Fibroblast of pulmonary artery (primary cell): ENCODE measurements around the gene GAP43.

ENCODE experiments used
- DNase-seq: peaks from one replicate; pipeline ENCODE4 v3.0.0-alpha.2; 2010; ENCODE audit warnings: low read depth
- H3K4me3 ChIP-seq: replicated peaks from 2 replicates; pipeline ENCODE4 v1.5.1; 2011; ENCODE audit warnings: low read depth, mild to moderate bottlenecking, control low read depth, low read length, moderate library complexity
- TF ChIP-seq, protein P1 (sequence below): IDR thresholded peaks from 2 replicates; pipeline ENCODE4 v1.5.1; 2011; ENCODE audit warnings: mild to moderate bottlenecking, control low read depth, low read length, inconsistent platforms; ENCODE audit errors: missing control alignments

GAP43 gene

DNA sequence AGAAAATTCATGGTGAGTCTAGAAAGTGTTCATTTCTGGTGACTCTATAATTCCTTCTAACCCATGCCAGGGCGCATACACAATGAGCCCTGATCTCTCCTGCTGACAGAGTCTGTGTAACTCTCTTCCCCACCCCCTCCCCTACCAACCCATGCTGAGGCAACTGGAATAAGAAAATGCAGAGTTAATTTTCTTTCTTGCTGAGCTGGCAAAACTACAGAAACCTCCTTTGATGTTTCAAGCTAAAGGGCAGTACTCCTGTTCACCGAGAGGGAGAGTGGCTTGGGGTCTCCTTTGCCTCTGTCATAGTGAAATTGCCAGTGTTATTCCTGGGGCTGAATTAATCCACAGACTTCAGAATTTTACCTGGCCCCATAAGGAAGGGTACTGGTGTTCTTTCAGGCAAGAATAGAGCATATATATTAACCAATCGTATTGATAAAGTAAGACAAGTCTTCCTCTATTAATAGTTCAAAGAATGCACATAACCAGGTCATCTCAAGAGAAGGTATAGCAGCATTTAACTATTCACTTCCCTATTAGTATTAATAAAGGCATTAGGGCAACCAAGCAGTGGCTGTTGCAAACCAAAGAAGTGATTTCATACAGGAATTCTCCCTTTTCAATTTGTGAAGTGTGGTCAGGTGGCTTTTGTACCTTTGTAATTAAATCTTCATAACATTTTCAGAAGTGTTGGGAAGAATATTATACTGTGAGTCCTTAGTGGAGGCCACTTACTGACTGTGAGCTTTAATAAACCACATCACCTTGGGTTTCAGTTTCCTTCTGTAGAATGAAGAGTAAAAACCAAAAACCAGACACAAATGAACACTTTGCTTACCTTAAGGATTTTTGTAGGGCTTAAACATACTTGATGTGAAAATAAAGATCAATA, 4.1 kb downstream of the GAP43 start:
- no peak overlapping the region for H3K4me3 ChIP-seq
- no peak for DNase-seq
- TF ChIP-seq, protein P1, sequence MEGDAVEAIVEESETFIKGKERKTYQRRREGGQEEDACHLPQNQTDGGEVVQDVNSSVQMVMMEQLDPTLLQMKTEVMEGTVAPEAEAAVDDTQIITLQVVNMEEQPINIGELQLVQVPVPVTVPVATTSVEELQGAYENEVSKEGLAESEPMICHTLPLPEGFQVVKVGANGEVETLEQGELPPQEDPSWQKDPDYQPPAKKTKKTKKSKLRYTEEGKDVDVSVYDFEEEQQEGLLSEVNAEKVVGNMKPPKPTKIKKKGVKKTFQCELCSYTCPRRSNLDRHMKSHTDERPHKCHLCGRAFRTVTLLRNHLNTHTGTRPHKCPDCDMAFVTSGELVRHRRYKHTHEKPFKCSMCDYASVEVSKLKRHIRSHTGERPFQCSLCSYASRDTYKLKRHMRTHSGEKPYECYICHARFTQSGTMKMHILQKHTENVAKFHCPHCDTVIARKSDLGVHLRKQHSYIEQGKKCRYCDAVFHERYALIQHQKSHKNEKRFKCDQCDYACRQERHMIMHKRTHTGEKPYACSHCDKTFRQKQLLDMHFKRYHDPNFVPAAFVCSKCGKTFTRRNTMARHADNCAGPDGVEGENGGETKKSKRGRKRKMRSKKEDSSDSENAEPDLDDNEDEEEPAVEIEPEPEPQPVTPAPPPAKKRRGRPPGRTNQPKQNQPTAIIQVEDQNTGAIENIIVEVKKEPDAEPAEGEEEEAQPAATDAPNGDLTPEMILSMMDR: no peak

DNA sequence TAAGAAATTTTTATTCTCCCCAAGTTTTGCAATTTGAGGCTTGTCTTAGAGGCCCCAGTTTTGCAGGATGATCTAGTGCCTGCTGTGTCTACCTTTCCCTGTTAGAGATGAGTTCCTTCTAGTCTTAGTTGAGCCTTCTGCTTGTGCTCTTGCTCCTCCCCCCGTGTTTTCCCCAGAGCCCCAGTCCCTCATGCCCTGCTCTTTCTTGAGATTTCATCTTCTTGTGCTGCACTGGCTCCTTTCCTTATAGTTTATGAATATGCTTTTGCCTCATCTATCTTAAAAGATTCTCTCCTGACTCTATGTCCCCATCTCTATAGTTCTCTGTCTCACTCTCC, 4.7 kb downstream of the GAP43 start:
- no peak overlapping the region for H3K4me3 ChIP-seq
- no peak for DNase-seq
- TF ChIP-seq, protein P1: no peak

DNA sequence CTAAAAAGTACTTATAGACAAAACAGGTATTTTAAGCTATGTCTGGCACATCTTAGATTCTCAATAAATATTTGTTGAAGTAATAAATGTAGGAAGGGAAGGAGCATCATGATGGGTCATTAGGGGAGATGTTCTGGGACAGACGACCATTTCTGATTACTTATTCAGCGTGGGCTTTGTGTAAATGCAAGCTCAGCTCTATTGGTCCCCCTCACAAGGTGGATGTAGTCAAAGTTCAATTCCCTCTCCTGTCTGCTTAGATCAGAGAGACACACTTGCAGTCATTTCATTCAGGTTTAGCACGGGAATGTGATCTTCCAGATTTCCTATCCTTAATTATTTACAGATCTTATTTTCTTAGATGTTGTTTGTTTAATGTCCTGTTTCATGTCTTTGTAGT, 7.5 kb downstream of the GAP43 start:
- TF ChIP-seq, protein P1: no peak
- H3K4me3 ChIP-seq: no peak overlapping the region
- no peak for DNase-seq

DNA sequence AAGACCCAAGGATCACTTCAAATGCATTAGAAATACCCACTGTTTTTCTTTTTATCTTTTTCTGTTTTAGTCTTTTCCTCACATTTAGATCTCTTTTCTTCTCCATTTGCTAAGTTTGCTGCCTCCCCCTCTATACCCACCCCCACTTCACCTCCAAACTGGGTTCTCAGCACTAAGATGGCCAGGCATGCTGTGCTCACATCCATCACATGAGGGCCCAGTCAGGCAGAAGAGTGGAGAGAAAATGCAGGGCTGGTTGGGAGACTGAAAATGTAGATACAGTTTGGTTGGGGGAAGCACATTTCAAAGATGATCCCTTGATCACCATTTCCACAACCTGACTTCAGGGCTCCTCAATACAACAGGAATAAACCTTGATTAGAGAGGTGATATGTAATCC, 8.7 kb downstream of the GAP43 start:
- no peak overlapping the region for H3K4me3 ChIP-seq
- TF ChIP-seq, protein P1: no peak
- DNase-seq: no peak

DNA sequence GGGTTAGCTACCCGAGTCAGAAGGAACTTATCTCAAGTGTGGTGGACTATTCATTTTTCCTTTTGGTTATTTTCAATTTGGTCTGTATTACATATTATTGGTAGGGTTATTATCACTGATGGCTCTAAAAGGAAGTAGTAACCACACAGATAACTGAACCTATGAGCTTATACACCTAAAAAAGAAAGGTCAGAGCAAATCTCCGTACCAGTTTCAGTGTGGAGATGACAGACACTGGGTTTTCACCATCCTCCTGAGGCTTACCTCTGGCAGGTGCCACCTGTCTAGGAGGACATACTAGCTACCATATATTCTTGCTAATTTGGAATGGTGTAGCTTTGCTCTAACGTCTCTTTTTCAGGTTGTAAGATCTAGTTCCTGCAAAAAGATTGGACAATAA, 10.2 kb downstream of the GAP43 start:
- TF ChIP-seq, protein P1: no peak
- no peak overlapping the region for H3K4me3 ChIP-seq
- DNase-seq: no peak

DNA sequence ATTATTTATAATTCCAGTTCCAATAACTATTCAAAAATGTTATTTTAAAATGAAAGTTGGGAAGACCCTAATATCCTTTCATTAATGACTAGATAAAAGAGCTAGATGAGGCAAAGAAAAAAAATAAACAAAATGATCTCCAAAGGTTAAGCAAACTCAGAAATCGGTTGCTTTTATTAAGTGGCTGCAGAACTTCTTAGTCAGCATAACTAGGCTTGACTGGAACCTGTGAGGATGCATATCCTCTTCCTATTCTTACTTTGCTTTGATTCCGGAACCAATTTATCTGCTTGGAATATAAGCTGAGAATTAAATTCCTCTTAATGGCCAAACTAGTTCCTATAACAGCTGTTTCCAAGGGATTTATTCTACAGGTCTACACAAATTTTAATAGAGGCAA, 10.7 kb downstream of the GAP43 start:
- TF ChIP-seq, protein P1: no peak

DNA sequence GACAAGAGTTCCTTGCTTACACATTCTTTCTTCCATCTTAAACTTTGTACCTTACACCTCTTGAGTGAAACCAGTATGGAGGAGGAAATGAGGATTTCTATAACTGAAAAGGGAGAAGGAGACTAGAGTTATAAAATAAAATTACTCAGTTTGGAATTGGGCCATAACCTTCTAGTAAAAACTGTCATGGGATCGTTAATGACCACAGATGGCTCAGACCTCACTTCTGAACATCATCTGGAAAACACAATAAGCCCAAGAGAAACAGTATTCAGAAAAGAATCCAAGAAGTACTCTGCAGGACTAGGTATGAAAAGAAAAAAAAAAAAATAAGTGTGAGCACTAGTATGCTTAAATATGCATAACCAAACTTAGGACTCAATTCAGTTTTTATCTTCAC, 12.1 kb downstream of the GAP43 start:
- H3K4me3 ChIP-seq: no peak overlapping the region
- TF ChIP-seq, protein P1: no peak
- no peak for DNase-seq

More for the DNA sequence above, 10.7 kb downstream of the GAP43 start:
- no peak overlapping the region for H3K4me3 ChIP-seq
- no peak for DNase-seq
